PFSK-1 (cell line): Measurements from ENCODE around the gene C1orf167.

Source experiments
- FOXP2 ChIP-seq: optimal IDR thresholded peaks from 2 replicates; pipeline ENCODE3; 2011; ENCODE audit warnings: borderline replicate concordance, control low read depth, inconsistent platforms; ENCODE audit not compliant: insufficient read depth; ENCODE audit errors: extremely low read length, extremely low read depth
- POLR2AphosphoS5 ChIP-seq: IDR thresholded peaks from 2 replicates; pipeline ENCODE4 v1.6.1; 2012; ENCODE audit warnings: low read depth, mild to moderate bottlenecking, control low read depth, low read length, moderate library complexity
- REST ChIP-seq, 2 experiments: IDR thresholded peaks; 2 replicates each; pipeline versions ENCODE4 v1.6.1 to v1.8.0; 2011 to 2012; ENCODE audit warnings: low read depth in 2 of 2, low read length in 2 of 2, control low read depth in 1 of 2, inconsistent platforms in 1 of 2, mild to moderate bottlenecking in 1 of 2, moderate library complexity in 1 of 2; ENCODE audit not compliant: insufficient read depth in 1 of 2
- SIN3A ChIP-seq: IDR thresholded peaks from 2 replicates; pipeline ENCODE4 v1.6.1; 2012; ENCODE audit warnings: mild to moderate bottlenecking, low read length, moderate library complexity, borderline replicate concordance; ENCODE audit not compliant: insufficient read depth
- TAF1 ChIP-seq: IDR thresholded peaks from 2 replicates; pipeline ENCODE4 v1.6.1; 2012; ENCODE audit warnings: low read length, control low read depth, borderline replicate concordance; ENCODE audit not compliant: insufficient read depth

C1orf167 gene

GRCh38 chr1:11730429-11730891 lies 31.5 kb upstream of the C1orf167 start:
- no peak for TF ChIP-seq REST (IDR thresholded peaks at IDR 0.05; ENCODE audit: insufficient read depth in 1 of 2, low read depth in 2 of 2, low read length in 2 of 2)
- TF ChIP-seq FOXP2 = no peak
- TF ChIP-seq TAF1 = no peak
- TF ChIP-seq POLR2AphosphoS5 = no peak
- TF ChIP-seq SIN3A = no peak

- TF ChIP-seq REST (IDR thresholded peaks at IDR 0.05; ENCODE audit: insufficient read depth in 1 of 2, low read depth in 2 of 2, low read length in 2 of 2) = no peak
- TF ChIP-seq FOXP2 = no peak
- TF ChIP-seq POLR2AphosphoS5 = no peak
- no peak for TF ChIP-seq TAF1
- TF ChIP-seq SIN3A = no peak
Observed at GRCh38 chr1:11731691-11732283, 30.2 kb upstream of the C1orf167 start.

- no peak for TF ChIP-seq SIN3A
Observed at GRCh38 chr1:11733306-11733705, 28.7 kb upstream of the C1orf167 start.

- TF ChIP-seq POLR2AphosphoS5 (no peak), SIN3A (no peak), REST (IDR thresholded peaks at IDR 0.05; ENCODE audit: insufficient read depth in 1 of 2, low read depth in 2 of 2, low read length in 2 of 2) (no peak), FOXP2 (no peak), TAF1 (no peak)
Observed at GRCh38 chr1:11735531-11735853, 26.5 kb upstream of the C1orf167 start.

- TF ChIP-seq REST (IDR thresholded peaks at IDR 0.05; ENCODE audit: insufficient read depth in 1 of 2, low read depth in 2 of 2, low read length in 2 of 2) (no peak), POLR2AphosphoS5 (peak; percentile 33; the same call in 1 of the 2 replicates), SIN3A (peak; percentile 84; the same call in 1 of the 2 replicates), FOXP2 (peak; percentile 8), TAF1 (no peak)
Observed at GRCh38 chr1:11735854-11736745, 25.9 kb upstream of the C1orf167 start, which contains the start of gene AGTRAP. AGTRAP (plus strand) TSS chr1:11736136; CDS start chr1:11736209, 73 bp downstream.
